HepG2 (cell line): Measurements from ENCODE around the gene OXGR1. TPM values are rescaled to one million over a fixed set of nuclear protein-coding genes. Genes with fewer than 3 reads are reported as not detected.

Experiments
- ATAC-seq: fragments of 200-7000 bp; cut with Tn5 transposase; 3 replicates; pipeline ENCODE4 v1.9.1; 2020; ENCODE audit warnings: mild to moderate bottlenecking, moderate library complexity
- BruUV-seq: library from RNA; stranded (reverse); fragments of 400-500 nt; replicated peaks from 2 replicates; lab custom pipeline; 2021; lab: Mats Ljungman, UMichigan
- CTCF ChIA-PET: fragments of 300-600 bp; formaldehyde crosslinking; extraction: SDS; loops from one replicate; lab custom pipeline; 2021; ENCODE audit warnings: low total read pairs, inconsistent platforms, low intra/inter-chr PET ratio; lab: Yijun Ruan, JAX
- POLR2A ChIA-PET: fragments of 350-600 bp; sonication (Branson Sonifier 250); formaldehyde crosslinking; loops from one replicate; lab custom pipeline; 2020; ENCODE audit warnings: antibody characterized with exemption, inconsistent platforms; lab: Yijun Ruan, JAX
- DNase-seq: peaks from one replicate; pipeline ENCODE4 v3.0.0-alpha.2; 2015; ENCODE audit warnings: low spot score
- FAIRE-seq: peaks from 3 replicates; lab custom pipeline; 2011; peaks lifted over from hg19 to GRCh38; lab: Jason Lieb, UNC
- H2AFZ ChIP-seq: one replicate; pipeline ENCODE4 v1.6.1; 2011; ENCODE audit warnings: low read length, inconsistent platforms
- H3K27ac ChIP-seq: fragments of 300-600 bp; 3 replicates; pipeline ENCODE4 v1.8.0; 2011; ENCODE audit warnings: mixed run types, mild to moderate bottlenecking, mixed read lengths, low read length, inconsistent platforms; ENCODE audit not compliant: insufficient read depth; ENCODE audit errors: extremely low read length
- H3K27me3 ChIP-seq, 2 experiments: fragments of 200-600 bp in 1 of 2; 2 replicates in 1 of 2; 3 replicates in 1 of 2; pipeline versions ENCODE4 v1.6.0 to v1.8.0; 2011; ENCODE audit warnings: low read length in 2 of 2, mild to moderate bottlenecking in 2 of 2, moderate library complexity in 2 of 2, inconsistent platforms in 1 of 2; ENCODE audit not compliant: insufficient read depth in 2 of 2, control insufficient read depth in 1 of 2
- H3K36me3 ChIP-seq, 2 experiments: fragments of 200-600 bp in 1 of 2; replicated peaks in 1 of 2; 2 replicates in 1 of 2; 3 replicates in 1 of 2; pipeline versions ENCODE4 v1.5.1 to v1.8.0; 2011; ENCODE audit warnings: low read length in 2 of 2, inconsistent platforms in 1 of 2; ENCODE audit not compliant: insufficient read depth in 2 of 2, control insufficient read depth in 1 of 2
- H3K4me1 ChIP-seq: 2 replicates; pipeline ENCODE4 v1.5.1; 2012; ENCODE audit warnings: low read length, inconsistent platforms; ENCODE audit not compliant: insufficient read depth
- H3K4me2 ChIP-seq: 2 replicates; pipeline ENCODE4 v1.6.0; 2011; ENCODE audit warnings: low read depth, low read length, inconsistent platforms
- H3K4me3 ChIP-seq, 3 experiments: fragments of 200-600 bp in 1 of 3; sonication (generic), shearing (Covaris generic) in 1 of 3; replicated peaks in 1 of 3; 2 replicates each; pipeline ENCODE4 v1.5.1; 2011 to 2016; ENCODE audit warnings: low read length in 3 of 3, inconsistent platforms in 2 of 3, low read depth in 2 of 3, mild to moderate bottlenecking in 2 of 3, control low read depth in 1 of 3, mixed read lengths in 1 of 3; ENCODE audit not compliant: insufficient read depth in 1 of 3
- H3K79me2 ChIP-seq: one replicate; pipeline ENCODE4 v1.6.1; 2011; ENCODE audit warnings: low read length, inconsistent platforms; ENCODE audit not compliant: insufficient read depth
- H3K9ac ChIP-seq: 2 replicates; pipeline ENCODE4 v1.6.0; 2011; ENCODE audit warnings: mild to moderate bottlenecking, low read depth, low read length, inconsistent platforms; ENCODE audit not compliant: insufficient read depth
- H3K9me3 ChIP-seq: 2 replicates; pipeline ENCODE4 v1.5.1; 2012; ENCODE audit warnings: mild to moderate bottlenecking, low read length
- H4K20me1 ChIP-seq: 2 replicates; pipeline ENCODE4 v1.6.0; 2011; ENCODE audit warnings: inconsistent platforms, mild to moderate bottlenecking, low read length, moderate library complexity; ENCODE audit not compliant: insufficient read depth
- AKAP8 ChIP-seq: sonication (generic); formaldehyde crosslinking; IDR thresholded peaks from 2 replicates; pipeline ENCODE4 v1.5.1; 2020; ENCODE audit warnings: mild to moderate bottlenecking, missing genetic modification reagents
- ATAD3A ChIP-seq: sonication (generic); formaldehyde crosslinking; IDR thresholded peaks from 2 replicates; pipeline ENCODE4 v1.4.0; 2020; ENCODE audit warnings: missing genetic modification reagents
- CREB3 ChIP-seq: sonication (generic); formaldehyde crosslinking; IDR thresholded peaks from 2 replicates; pipeline ENCODE4 v1.5.0; 2020; ENCODE audit warnings: missing genetic modification reagents
- MBNL3 ChIP-seq: fragments of 250-450 bp; sonication (Bioruptor Pico); conservative IDR thresholded peaks from 2 replicates; pipeline ENCODE4 v1.8.0; 2022; ENCODE audit warnings: mild to moderate bottlenecking, inconsistent platforms
- RARG ChIP-seq: sonication (generic); formaldehyde crosslinking; IDR thresholded peaks from 2 replicates; pipeline ENCODE4 v1.4.0; 2020; ENCODE audit warnings: low read depth, mild to moderate bottlenecking, missing genetic modification reagents
- XRCC5 ChIP-seq: fragments of 200-400 bp; formaldehyde crosslinking; optimal IDR thresholded peaks from 2 replicates; pipeline ENCODE3; 2017; ENCODE audit warnings: mild to moderate bottlenecking, low read length
- ZC3H13 ChIP-seq: sonication (generic); formaldehyde crosslinking; IDR thresholded peaks from 2 replicates; pipeline ENCODE4 v1.8.1; 2023; ENCODE audit warnings: mild to moderate bottlenecking, missing genetic modification reagents, moderate library complexity
- ZNF180 ChIP-seq: sonication (generic); formaldehyde crosslinking; IDR thresholded peaks from 2 replicates; pipeline ENCODE4 v1.4.0; 2020; ENCODE audit warnings: low read depth, missing genetic modification reagents, borderline replicate concordance
- ZNF256 ChIP-seq: sonication (generic); formaldehyde crosslinking; conservative IDR thresholded peaks from 2 replicates; pipeline ENCODE4 v1.4.0; 2020; ENCODE audit warnings: missing genetic modification reagents
- ZNF558 ChIP-seq: sonication (generic); formaldehyde crosslinking; IDR thresholded peaks from 2 replicates; pipeline ENCODE4 v1.9.0; 2022; ENCODE audit warnings: mild to moderate bottlenecking, missing genetic modification reagents, borderline replicate concordance
- ZNF775 ChIP-seq: sonication (generic); formaldehyde crosslinking; IDR thresholded peaks from 2 replicates; pipeline ENCODE4 v1.4.0; 2020; ENCODE audit warnings: missing genetic modification reagents, mild to moderate bottlenecking, moderate library complexity, borderline replicate concordance
- WGBS: methylation state at CpG from one replicate; pipeline ENCODE4 v1.1.6; 2017; ENCODE audit warnings: low lambda C conversion rate; 5-methylcytosine and 5-hydroxymethylcytosine counted together
- in situ Hi-C: cut with HindIII; loops from 2 replicates; pipeline ENCODE4 v1.10.0; 2017; ENCODE audit warnings: low pct_unique_long_range_greater_than_20kb; ENCODE audit not compliant: extremely low pct_ligation_motif_present
- intact Hi-C: fragments of 100-400 bp; cut with micrococcal nuclease; formaldehyde crosslinking; loops from one replicate; pipeline ENCODE4 v1.10.0; 2022; ENCODE audit not compliant: unreplicated experiment
- polyA plus RNA-seq, 8 experiments: library from polyadenylated mRNA; depleted of rRNA in 3 of 8; stranded (reverse) in 7 of 8; unstranded in 1 of 8; fragments of >200 nt; fragmentation: Illumina TruSeq in 4 of 8; extraction: Trizol in 4 of 8; gene quantifications; 2 replicates each; pipeline versions ENCODE4 v1.2.1 to v1.2.3, GENCODE V29; 2011 to 2016; ENCODE audit warnings: low read depth in 4 of 8, missing spikeins in 1 of 8, mixed read lengths in 1 of 8; ENCODE audit not compliant: insufficient read depth in 1 of 8
- total RNA-seq, 5 experiments: library from RNA; depleted of rRNA; stranded (reverse); fragments of >200 nt; fragmentation: Illumina TruSeq; extraction: Trizol; gene quantifications; 2 replicates each; pipeline ENCODE4 v1.2.3, GENCODE V29; 2016; ENCODE audit warnings: low read depth in 1 of 5
- TF ChIP-seq, protein P1 (sequence below): sonication (generic); formaldehyde crosslinking; IDR thresholded peaks from 2 replicates; pipeline ENCODE4 v1.4.0; 2020; ENCODE audit warnings: missing genetic modification reagents
- TF ChIP-seq, protein P2 (sequence below): sonication (generic); formaldehyde crosslinking; IDR thresholded peaks from 2 replicates; pipeline ENCODE4 v1.4.0; 2020; ENCODE audit warnings: mild to moderate bottlenecking, missing genetic modification reagents

The OXGR1 gene
- total and polyA plus RNA-seq, 2 of the 13 experiments (the other 11 are each of a cell fraction or from before 2014, with no cell fraction given) = not detected

DNA sequence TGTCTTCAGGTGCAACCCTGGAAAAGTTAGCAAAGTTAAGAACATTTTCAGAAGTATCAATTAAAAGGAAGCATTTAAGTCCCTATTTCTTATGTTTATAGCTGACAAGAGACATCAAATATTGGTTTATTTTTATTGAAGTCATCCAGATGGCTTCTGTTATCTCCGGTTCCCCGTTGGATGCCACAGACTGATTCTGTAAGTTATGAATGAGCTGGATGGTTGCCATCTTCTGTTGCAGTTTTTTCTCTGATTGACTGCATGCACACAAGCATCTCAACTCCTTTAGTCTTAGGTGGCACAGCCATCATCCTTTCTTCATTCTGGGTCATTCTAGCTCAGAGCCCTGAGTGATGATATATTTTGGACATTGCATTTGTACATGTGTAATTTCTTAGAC is 10.6 kb upstream of the OXGR1 start:
- in situ Hi-C loops = loop anchor here (25.0 kb wide), 1 partner anchor 807 kb away; no protein-coding TSS in a partner anchor
- FAIRE-seq (no peak), ATAC-seq (no peak)

DNA sequence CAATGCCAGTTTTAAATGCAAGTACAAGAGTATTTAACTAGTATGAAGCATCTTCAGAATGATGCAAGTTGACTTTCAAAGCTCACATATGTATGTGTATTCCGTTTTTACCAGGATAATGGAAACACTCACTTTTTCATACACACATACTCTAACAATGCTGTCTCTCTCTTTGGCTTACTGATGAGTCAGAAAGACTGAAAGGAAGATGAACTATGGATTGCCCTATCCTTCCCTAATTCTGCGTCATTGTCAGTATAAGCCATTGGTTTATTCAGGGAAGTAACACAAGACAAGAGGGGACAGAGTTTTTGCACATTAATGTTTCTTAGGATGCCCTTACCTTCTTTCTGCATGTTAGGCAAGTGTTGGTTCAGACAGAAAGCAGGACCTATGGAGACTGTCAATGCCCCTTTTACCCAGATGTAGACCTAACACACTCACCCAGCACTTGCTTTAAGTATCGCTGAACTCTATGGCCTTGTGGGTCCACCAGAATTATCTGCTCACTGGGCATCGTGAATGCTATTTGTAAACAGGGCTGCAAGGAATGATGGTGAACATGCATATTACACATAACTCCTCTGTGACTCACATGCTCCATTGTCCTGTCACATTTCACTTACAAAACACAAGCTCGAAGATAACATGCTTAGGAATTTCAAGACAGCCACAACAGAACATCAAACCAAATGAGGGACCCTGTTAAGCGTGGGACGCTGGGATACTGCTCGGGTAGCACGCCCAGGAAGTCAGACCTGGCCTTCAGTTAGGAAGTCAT is 10.0 kb upstream of the OXGR1 start:
- ATAC-seq (no peak), FAIRE-seq (no peak), DNase-seq (peak; percentile 4)
- ChIA-PET CTCF (no interaction called here), POLR2A (no interaction called here)
- no peak overlapping the region for H3K9ac ChIP-seq
- intact Hi-C loops (no loop called here), in situ Hi-C loops (loop anchor here (25.0 kb wide), 1 partner anchor 808 kb away; no protein-coding TSS in a partner anchor)
- no peak overlapping the region for H3K4me3 ChIP-seq
- no peak overlapping the region for H3K27ac ChIP-seq
- no peaks in the 10 kb centered on the region for H3K9me3 ChIP-seq
- no peak overlapping the region for H3K4me2 ChIP-seq
- no peaks in the 10 kb centered on the region for H3K79me2 ChIP-seq
- BruUV-seq = no TSS peak
- H3K27me3 ChIP-seq = peaks cover 0 to 15% of the 10 kb centered on the region in 2 experiments; a peak in 2 of 5 replicates
- H3K4me1 ChIP-seq = no peaks in the 10 kb centered on the region
- no peaks in the 10 kb centered on the region for H3K36me3 ChIP-seq
- H4K20me1 ChIP-seq = no peaks in the 10 kb centered on the region
- WGBS = 27% methylated on average over 7 of the region's 9 CpGs
- H2AFZ ChIP-seq = no peak overlapping the region
- TF ChIP-seq, protein P1, sequence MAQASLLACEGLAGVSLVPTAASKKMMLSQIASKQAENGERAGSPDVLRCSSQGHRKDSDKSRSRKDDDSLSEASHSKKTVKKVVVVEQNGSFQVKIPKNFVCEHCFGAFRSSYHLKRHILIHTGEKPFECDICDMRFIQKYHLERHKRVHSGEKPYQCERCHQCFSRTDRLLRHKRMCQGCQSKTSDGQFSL (CRISPR knock-in tag) = no peak
- TF ChIP-seq, protein P2, sequence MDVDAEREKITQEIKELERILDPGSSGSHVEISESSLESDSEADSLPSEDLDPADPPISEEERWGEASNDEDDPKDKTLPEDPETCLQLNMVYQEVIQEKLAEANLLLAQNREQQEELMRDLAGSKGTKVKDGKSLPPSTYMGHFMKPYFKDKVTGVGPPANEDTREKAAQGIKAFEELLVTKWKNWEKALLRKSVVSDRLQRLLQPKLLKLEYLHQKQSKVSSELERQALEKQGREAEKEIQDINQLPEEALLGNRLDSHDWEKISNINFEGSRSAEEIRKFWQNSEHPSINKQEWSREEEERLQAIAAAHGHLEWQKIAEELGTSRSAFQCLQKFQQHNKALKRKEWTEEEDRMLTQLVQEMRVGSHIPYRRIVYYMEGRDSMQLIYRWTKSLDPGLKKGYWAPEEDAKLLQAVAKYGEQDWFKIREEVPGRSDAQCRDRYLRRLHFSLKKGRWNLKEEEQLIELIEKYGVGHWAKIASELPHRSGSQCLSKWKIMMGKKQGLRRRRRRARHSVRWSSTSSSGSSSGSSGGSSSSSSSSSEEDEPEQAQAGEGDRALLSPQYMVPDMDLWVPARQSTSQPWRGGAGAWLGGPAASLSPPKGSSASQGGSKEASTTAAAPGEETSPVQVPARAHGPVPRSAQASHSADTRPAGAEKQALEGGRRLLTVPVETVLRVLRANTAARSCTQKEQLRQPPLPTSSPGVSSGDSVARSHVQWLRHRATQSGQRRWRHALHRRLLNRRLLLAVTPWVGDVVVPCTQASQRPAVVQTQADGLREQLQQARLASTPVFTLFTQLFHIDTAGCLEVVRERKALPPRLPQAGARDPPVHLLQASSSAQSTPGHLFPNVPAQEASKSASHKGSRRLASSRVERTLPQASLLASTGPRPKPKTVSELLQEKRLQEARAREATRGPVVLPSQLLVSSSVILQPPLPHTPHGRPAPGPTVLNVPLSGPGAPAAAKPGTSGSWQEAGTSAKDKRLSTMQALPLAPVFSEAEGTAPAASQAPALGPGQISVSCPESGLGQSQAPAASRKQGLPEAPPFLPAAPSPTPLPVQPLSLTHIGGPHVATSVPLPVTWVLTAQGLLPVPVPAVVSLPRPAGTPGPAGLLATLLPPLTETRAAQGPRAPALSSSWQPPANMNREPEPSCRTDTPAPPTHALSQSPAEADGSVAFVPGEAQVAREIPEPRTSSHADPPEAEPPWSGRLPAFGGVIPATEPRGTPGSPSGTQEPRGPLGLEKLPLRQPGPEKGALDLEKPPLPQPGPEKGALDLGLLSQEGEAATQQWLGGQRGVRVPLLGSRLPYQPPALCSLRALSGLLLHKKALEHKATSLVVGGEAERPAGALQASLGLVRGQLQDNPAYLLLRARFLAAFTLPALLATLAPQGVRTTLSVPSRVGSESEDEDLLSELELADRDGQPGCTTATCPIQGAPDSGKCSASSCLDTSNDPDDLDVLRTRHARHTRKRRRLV (CRISPR knock-in tag) = no peak
- TF ChIP-seq ZC3H13 (CRISPR knock-in tag) = no peak
- no peak for TF ChIP-seq MBNL3 (CRISPR knock-in tag)

More for the DNA sequence above, 10.6 kb upstream of the OXGR1 start:
- intact Hi-C loops = no loop called here
- BruUV-seq = no TSS peak
- POLR2A ChIA-PET = no interaction called here
- DNase-seq = no peak
- H3K27ac ChIP-seq = no peak overlapping the region
- no peaks in the 10 kb centered on the region for H3K9me3 ChIP-seq
- no peaks in the 10 kb centered on the region for H3K79me2 ChIP-seq
- H3K4me2 ChIP-seq = no peak overlapping the region
- peaks cover 0 to 15% of the 10 kb centered on the region in 2 experiments; a peak in 2 of 5 replicates for H3K27me3 ChIP-seq
- TF ChIP-seq AKAP8 (CRISPR knock-in tag) (no peak), ZNF558 (CRISPR knock-in tag) (no peak), CREB3 (CRISPR knock-in tag) (no peak), ZNF180 (no peak), ZNF775 (CRISPR knock-in tag) (no peak), ZNF256 (CRISPR knock-in tag) (no peak), XRCC5 (no peak), RARG (CRISPR knock-in tag) (no peak), ATAD3A (CRISPR knock-in tag) (no peak)
- TF ChIP-seq, all 625 proteins: peak for 0
- no peak overlapping the region for H3K9ac ChIP-seq
- WGBS = 43% methylated on average over 2 of the region's 2 CpGs
- no peak overlapping the region for H3K4me3 ChIP-seq
- H2AFZ ChIP-seq = no peak overlapping the region
- CTCF ChIA-PET = no interaction called here
- no peaks in the 10 kb centered on the region for H3K36me3 ChIP-seq
- H3K4me1 ChIP-seq = no peaks in the 10 kb centered on the region
- no peaks in the 10 kb centered on the region for H4K20me1 ChIP-seq
